Measurements from ENCODE around the gene JADE2.

GRCh38 chr5:134556994-134557393 is 31.5 kb downstream of the JADE2 start:
- TF ChIP-seq, protein P1, sequence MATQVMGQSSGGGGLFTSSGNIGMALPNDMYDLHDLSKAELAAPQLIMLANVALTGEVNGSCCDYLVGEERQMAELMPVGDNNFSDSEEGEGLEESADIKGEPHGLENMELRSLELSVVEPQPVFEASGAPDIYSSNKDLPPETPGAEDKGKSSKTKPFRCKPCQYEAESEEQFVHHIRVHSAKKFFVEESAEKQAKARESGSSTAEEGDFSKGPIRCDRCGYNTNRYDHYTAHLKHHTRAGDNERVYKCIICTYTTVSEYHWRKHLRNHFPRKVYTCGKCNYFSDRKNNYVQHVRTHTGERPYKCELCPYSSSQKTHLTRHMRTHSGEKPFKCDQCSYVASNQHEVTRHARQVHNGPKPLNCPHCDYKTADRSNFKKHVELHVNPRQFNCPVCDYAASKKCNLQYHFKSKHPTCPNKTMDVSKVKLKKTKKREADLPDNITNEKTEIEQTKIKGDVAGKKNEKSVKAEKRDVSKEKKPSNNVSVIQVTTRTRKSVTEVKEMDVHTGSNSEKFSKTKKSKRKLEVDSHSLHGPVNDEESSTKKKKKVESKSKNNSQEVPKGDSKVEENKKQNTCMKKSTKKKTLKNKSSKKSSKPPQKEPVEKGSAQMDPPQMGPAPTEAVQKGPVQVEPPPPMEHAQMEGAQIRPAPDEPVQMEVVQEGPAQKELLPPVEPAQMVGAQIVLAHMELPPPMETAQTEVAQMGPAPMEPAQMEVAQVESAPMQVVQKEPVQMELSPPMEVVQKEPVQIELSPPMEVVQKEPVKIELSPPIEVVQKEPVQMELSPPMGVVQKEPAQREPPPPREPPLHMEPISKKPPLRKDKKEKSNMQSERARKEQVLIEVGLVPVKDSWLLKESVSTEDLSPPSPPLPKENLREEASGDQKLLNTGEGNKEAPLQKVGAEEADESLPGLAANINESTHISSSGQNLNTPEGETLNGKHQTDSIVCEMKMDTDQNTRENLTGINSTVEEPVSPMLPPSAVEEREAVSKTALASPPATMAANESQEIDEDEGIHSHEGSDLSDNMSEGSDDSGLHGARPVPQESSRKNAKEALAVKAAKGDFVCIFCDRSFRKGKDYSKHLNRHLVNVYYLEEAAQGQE (IDR thresholded peaks at IDR 0.05; ENCODE audit: low read depth), result no peak
- TF ChIP-seq POLR2AphosphoS5 (IDR thresholded peaks at IDR 0.05; ENCODE audit: low read depth, low read length), result no peak
- TF ChIP-seq, protein P2, sequence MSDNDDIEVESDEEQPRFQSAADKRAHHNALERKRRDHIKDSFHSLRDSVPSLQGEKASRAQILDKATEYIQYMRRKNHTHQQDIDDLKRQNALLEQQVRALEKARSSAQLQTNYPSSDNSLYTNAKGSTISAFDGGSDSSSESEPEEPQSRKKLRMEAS (IDR thresholded peaks at IDR 0.05), result no peak
- TF ChIP-seq, protein P3, sequence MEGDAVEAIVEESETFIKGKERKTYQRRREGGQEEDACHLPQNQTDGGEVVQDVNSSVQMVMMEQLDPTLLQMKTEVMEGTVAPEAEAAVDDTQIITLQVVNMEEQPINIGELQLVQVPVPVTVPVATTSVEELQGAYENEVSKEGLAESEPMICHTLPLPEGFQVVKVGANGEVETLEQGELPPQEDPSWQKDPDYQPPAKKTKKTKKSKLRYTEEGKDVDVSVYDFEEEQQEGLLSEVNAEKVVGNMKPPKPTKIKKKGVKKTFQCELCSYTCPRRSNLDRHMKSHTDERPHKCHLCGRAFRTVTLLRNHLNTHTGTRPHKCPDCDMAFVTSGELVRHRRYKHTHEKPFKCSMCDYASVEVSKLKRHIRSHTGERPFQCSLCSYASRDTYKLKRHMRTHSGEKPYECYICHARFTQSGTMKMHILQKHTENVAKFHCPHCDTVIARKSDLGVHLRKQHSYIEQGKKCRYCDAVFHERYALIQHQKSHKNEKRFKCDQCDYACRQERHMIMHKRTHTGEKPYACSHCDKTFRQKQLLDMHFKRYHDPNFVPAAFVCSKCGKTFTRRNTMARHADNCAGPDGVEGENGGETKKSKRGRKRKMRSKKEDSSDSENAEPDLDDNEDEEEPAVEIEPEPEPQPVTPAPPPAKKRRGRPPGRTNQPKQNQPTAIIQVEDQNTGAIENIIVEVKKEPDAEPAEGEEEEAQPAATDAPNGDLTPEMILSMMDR (IDR thresholded peaks at IDR 0.05 in 2 of 3, conservative IDR thresholded peaks at IDR 0.05 in 1 of 3; ENCODE audit: borderline replicate concordance in 1 of 3, insufficient read depth in 1 of 3, low read depth in 2 of 3, low read length in 2 of 3), result no peak
- TF ChIP-seq YY1 (IDR thresholded peaks at IDR 0.05; ENCODE audit: extremely low read depth, insufficient replicate concordance, low read depth, low read length), result no peak
- no peak for TF ChIP-seq POLR2A (IDR thresholded peaks at IDR 0.05; ENCODE audit: borderline replicate concordance, extremely low read depth, insufficient read depth, insufficient read length)
- no peak for TF ChIP-seq ZNF274 (IDR thresholded peaks at IDR 0.05; ENCODE audit: low read depth, low read length)
- no peak for TF ChIP-seq SIN3A (IDR thresholded peaks at IDR 0.05; ENCODE audit: low read depth)
